G401 (cell line): Measurements from ENCODE around the gene HCAR3. TPM values are rescaled to one million over a fixed set of nuclear protein-coding genes. Genes with fewer than 3 reads are reported as not detected.
"Not testable (repeated sequence)": the region's sequence is repeated elsewhere in the genome, so short reads cannot be mapped to it uniquely, and the experiment has no call there.

Experiments used
- DNase-seq: peaks from one replicate; pipeline ENCODE4 v3.0.0-alpha.2; 2015; ENCODE audit warnings: low spot score
- in situ Hi-C: cut with HindIII; loops from 2 replicates; pipeline ENCODE4 v1.10.0; 2016; ENCODE audit warnings: low sequenced_read_pairs, mixed read lengths
- total RNA-seq: library from RNA; depleted of rRNA; stranded (reverse); fragments of >200 nt; shearing (Covaris generic); gene quantifications from 2 replicates; pipeline ENCODE4 v1.2.3, GENCODE V29; 2014; rRNA removed

The HCAR3 gene
- not detected in 2 replicates for total RNA-seq

DNA sequence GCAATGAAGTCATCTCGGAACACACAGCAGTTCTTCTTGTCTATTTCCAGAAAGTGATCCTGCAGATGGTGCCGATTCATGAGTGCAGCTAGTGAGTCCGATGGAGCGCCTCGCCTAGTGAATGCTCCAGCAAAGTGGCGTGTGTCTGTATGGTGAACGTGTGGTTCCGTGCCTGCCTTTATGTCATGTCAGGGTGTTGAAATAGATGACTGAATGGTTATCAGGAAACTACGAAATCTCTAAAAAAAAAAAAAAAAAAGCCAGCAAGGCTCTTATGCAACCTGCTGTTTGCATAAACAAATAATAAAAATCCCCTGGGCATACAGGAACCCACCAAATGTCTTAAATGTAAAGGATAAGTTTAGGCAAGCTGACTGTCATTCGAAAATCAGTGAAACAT lies at the start of gene HCAR3:
TSS of gene HCAR3 (minus strand) at position 154 of the 400 bp plus-strand sequence. CDS start at position 80, 74 bp downstream.
- in situ Hi-C loops = not testable (repeated sequence)

DNA sequence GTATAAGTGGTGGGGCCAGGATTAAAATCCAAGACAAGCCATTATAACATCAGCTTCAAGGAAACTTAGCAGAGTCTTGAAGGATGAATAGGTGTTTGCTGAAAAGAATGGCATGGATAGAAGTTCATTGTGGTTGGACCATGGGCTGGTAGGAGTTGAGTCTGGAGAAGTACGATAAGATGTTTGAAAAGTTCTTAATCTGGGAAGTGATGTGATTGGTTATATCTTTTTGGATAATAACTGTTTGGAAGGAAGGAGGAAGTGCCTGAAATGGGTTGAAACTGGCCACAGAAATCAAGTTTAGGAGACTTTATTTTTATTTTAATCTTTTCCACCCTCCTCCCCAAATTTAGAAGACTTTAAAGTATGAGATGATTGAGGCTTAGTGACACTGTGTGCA lies 41.0 kb upstream of the HCAR3 start:
- no peak for DNase-seq
- in situ Hi-C loops = no loop called here

More for the DNA sequence above, at the start of gene HCAR3:
- peak; percentile 15 for DNase-seq

DNA sequence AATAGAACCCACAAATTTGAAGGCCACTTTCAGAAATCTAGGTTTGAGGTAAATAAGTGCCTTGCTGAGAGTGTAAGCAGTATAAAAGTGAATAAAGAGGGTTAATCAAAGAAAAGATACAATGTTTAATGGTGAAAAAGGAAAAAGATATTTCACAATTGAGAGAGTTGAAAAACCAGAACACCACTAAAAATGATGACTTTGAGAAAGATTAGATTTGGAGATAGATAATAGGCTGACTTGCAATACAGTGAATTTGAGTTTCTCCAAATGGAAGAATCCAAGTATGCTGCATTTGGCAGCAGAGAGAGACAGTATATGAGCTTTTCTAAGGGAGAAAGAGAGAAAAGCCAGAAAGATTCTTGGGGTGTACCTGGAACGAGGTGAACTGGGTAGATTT lies 38.2 kb upstream of the HCAR3 start:
- no peak for DNase-seq
- in situ Hi-C loops = no loop called here

DNA sequence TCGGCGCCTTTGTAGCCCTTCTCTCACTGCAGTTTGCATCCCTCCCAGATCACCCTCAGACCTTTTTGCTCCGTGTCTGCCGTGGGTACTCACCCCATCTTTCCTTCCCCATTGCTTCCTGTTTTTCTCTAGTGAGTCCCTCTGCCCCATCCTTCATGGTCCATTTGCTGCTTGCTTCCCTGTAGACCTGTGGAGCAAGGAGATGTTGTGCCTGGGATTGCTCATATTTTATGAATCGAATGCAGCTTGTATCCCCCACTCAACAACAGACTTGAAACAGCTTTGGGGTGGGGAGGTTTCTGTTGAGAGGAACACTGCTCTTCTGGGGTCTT lies 36.7 kb upstream of the HCAR3 start:
- in situ Hi-C loops = no loop called here
- DNase-seq = no peak

DNA sequence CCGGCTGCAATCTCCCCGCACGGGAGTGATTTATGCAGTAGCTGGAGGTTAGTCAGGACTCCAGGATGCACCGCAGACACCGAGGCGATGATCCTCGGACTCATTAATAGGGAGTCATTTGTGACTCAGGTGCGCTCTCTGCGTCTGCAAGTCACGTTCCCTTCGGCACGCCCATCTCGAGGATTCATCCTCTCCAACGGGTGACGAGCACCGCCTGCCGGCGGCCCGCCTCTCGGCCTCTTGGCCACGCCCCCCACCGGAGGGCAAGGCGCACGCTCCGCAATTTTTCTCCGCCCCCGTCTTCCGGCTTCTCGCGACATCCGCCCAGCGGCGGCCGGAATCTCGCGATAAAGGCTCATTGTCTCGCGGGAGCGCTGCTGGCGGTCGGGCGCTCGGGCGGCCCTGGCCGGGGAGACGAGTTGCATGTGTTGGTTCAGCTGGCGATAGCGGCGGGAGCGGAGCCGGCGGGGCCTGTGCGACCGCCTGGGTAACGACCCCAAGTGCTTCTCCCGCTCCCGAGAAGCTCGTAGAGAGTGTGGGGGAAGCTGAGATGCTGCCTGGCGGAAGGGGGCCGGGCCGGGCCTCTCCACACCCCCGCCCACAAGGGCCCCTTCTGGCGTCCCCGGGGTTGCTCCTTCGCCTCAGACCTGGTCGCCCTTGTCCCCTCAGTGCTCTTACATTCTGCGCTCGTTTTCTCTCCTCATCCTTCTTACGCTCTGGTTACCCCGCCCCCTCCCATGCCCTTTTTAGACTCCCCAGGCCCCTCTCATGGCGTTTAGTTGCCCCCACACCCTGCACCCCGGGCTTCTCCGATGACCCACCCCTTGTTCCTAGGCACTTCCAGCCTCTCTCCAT lies 36.1 kb upstream of the HCAR3 start, which contains the start of gene DENR:
TSS of gene DENR (plus strand) at position 361 of the 855 bp plus-strand sequence. CDS start 878 bp downstream, outside the sequence.
- in situ Hi-C loops = no loop called here
- DNase-seq = peak; percentile 96

DNA sequence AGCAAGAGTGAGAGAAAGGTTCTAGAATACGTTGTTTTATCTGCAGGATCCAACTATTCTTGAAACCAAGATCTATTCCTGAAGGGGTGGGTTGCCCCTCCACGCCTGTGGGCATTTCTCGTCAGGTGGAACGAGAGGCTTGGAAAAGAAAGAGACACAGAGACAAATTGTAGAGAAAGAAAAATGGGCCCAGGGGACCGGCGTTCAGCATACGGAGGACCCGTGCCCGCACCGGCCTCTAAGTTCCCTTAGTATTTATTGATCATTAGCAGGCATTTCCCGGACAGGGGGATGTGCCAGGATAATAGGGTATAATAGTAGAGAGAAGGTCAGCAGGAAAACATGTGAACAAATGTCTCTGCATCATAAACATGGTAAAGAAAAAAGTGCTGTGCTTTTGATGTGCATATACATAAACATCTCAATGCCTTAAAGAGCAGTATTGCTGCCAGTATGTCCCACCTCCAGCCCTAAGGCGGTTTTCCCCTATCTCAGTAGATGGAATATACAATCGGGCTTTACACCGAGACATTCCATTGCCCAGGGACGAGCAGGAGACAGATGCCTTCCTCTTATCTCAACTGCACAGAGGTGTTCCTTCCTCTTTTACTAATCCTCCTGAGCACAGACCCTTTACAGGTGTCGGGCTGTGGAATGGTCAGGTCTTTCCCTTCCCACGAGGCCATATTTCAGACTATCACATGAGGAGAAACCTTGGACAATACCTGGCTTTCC lies 34.3 kb upstream of the HCAR3 start:
- in situ Hi-C loops, DNase-seq: not testable (repeated sequence)

DNA sequence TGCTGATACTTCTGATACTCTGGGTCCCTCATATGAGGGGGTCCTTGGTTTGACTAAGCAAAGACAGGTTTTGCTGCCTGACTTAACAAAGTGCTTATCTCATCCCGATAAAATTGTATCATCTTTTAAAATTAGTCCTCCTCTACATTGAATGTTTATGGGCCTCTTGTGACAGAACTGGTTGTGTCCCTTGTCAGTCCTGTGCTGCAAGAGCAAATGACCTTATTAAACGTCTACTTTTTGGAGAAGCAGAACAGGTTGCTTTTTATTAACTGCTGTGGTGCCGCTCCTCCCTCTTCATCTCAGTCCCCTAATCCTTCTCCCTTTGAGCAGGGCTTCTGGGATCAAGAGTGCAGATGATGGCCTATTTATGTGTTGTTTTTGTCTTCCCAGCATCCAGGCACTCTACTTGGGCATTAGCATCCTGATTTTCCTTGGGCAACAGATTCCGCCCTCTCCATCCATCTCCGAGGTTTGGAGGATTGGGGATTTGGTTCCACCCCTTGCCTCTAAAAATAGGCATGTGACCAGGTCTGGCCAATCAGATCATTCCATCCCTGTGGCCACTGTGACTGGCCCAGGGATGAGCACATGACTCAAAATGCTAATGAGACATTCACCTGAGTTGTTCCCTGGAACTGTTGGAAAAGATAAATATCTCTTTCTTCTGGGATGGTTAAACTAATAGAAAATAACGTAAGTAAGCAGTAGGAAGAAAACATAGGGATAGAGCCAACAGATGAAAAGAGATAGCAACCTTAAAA lies 33.1 kb upstream of the HCAR3 start:
- in situ Hi-C loops = no loop called here

DNA sequence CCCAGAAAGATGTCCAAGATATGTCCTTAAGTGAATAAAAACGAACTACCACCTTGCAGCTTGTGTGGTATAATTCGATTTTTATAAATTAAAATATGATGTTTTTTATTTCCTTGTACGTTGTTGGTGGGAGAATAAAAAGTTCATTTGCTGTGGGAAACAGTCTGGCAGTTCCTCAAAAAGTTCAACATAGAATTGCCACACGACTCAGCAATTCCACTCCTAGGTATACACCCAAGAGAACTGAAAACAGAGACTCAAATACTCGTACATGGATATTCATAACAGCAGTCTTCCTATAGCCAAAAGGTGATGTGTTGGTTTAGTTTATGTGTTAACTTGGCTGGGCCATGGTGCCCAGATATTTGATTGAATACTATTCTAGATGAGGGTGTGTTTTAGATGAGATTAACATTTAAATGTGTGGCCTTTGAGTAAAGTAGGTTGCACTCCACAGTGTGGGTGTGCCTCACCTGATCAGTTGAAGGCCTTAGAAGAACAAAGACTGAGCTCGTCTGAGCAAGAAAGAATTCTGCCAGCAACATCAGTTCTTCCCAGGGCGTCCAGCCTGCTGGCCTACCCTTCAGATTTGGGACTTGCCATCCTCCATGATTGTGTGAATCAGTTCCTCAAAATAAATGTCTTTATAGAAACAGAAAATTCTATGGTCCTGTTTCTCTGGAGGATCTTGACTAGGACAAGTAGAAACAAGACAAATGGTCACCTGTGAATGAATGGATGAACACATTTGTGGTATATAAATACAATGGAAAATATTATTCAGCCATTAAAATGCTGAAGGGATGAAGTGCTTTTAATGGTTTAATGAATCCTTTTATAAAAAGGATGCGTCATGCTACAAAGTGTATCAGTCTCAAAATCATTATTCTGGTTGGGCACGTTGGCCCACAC lies 30.9 kb upstream of the HCAR3 start:
- in situ Hi-C loops = no loop called here
- DNase-seq = no peak

More for the DNA sequence above, 33.1 kb upstream of the HCAR3 start:
- no peak for DNase-seq

DNA sequence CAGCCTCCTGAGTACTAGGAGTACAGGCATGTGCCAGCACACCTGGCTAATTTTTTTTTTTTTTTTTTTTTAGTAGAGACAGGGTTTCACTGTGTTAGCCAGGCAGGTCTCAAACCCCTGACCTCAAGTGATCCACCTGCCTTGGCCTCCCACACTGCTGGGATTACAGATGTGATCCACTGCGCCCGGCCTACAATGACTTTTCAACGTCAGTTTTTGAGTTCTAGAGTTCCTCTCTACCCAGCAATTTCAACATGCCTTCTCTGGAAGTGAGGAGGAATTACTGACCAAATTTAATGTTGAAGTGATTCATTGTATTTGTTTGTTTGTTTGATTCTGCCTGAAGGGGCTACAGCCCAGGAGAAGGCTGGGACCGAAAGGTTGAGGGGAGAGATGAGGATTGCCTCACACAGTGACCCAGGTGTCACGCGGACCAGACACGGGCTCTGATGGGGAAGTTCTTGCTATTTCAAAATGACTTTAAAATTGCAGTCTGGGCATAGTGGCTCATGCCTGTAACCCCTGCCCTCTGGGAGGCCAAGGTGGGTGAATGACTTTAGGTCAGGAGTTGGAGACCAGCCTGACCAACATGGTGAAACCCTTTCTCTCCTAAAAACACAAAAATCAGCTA lies 27.4 kb upstream of the HCAR3 start:
- in situ Hi-C loops = no loop called here
- no peak for DNase-seq

DNA sequence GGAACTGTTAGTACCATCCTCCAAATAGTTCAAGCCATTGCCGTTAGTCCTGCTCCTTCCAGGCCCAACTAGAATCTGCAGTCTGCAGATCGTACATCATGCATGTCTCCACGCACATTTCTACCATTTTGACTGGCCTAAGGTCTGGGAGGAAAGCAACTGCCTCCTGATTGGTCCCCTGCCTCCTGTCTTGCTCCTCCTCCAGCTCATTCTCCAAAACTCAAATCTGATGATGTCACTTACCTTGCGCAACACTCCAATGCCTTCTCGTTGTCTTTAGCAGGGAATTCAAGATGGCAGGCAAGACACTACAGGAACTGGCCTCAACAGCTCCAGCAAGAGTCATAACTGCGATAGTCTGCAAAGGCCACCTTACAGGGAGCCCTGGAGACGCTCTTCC lies 23.7 kb upstream of the HCAR3 start:
- DNase-seq = no peak
- in situ Hi-C loops = no loop called here

DNA sequence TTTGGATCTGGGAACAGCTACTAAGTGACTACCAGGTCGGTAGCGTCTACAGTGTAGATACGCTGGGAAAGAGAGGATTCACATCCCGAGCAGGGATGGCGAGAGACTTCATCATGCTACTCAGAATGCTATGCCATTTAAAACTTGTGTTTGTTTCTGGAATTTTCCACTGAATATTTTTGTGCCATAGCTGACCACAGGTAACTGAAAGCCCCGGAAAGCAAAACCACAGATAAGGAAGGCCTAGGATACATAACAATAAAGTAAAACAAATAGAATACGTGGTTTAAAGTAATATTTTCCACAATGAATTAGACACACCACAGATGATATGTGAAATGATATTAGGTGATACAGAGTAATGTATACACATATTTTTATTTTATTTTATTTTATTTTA lies 22.0 kb upstream of the HCAR3 start:
- no peak for DNase-seq
- in situ Hi-C loops = no loop called here

DNA sequence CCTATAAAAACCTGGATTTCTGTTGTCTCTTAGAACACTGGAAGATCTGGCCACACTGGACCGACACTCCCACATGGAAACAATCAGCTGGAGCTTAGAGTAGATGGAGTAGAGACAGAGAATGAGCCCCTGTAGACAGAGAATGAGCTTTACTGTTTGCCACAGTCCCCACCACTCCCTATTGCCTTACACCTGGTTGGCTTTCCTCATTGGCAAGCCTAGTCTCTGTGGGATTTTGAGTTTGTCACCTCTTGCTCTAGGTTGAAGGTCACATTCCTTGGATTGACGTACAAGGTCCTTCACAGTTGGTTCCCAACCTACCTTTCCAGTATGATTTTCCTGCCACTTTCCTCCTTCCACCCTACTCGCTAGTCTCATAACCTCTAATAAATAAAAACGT lies 16.0 kb upstream of the HCAR3 start:
- no peak for DNase-seq

DNA sequence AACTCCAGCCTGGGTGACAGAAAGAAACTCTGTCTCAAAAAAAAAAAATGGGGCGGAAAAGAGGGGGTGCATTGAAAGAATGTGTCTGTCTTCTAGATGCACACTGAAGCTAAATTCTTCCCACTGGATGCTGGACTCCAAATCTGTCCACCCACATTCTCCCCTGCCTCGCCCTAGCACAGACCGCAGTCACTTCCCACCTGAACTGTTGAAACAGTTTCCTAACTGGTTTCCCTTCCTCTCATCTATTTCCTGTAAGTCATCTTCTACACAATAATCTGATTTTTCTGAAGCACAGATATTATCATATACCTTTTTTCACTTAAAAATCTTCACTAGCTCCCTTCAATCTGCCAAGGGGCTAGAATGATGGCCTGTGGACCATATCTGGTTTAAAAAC lies 15.6 kb upstream of the HCAR3 start:
- in situ Hi-C loops = no loop called here
- DNase-seq = no peak

More for the DNA sequence above, 16.0 kb upstream of the HCAR3 start:
- in situ Hi-C loops = no loop called here

DNA sequence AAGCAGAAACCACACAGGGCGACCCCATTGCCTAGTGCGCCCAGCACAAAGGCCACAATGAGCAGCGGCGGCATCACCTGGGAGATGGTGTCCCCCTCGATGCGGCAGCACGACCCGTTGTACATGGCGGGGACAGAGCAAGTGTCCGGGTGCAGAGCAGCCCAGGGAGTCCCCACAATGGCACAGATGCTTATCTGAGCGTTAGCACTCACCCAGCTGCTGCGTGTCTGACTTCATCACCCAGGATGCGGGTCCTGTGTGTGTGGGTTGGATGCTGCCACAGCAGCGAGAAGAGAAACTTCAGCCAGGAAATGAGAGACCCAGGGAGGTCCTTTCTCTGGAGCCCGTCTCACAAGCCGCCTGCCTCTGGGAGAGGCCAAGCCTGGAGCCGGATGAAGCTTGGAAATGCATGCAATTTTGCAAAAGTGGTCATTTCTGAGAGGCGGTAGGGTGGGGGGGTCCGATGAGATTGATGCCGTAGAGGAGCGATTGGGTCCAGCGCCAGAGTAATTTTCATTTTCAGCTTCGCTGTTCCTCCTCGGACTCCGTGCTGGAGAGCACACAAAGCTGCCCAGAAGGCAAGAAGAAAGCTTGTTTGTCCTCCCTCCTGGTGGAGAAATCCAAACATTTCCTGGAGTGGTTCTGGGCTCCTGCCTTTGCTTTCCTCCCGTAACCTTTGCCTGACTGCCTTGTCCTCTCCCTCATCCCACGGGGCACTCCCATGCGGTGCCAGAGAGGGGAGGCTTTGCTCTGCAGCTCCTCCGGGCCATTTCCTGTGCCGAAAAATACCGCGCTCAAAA lies 13.8 kb upstream of the HCAR3 start, which contains the start of gene HCAR1:
TSS of gene HCAR1 (minus strand) at position 630 of the 800 bp plus-strand sequence. CDS start at position 125, 505 bp downstream.
- DNase-seq = no peak

DNA sequence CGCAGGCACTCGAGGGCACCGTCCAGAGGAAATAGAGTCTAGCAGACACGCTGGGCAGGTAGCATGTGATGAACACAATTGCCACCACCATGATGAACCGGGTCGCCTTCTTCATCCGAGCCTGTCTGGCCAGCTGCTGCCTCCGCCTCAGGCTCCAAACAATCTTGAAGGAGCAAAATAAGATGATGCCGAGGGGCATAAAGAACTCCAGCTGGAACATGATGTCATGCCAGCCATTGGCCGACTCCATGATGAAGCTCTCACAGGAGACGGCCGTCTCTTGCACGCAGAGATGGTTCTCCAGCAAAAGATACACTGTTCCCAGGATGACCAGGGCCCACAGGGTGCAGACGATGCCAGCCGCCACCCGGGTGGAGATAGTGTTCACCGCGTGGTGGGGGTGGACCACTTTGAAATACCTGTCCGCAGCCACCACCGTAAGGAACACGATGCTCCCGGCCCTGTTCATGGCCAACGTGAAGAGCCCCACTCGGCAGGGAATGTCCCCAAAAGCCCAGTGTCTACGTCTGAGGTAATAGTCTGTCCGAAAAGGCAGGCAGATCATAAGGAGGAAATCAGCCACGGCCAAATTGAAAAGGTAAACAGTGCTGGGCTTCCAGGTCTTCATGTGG lies 13.1 kb upstream of the HCAR3 start:
- in situ Hi-C loops = no loop called here
- no peak for DNase-seq

More for the DNA sequence above, 13.8 kb upstream of the HCAR3 start, which contains the start of gene HCAR1:
- in situ Hi-C loops = no loop called here

DNA sequence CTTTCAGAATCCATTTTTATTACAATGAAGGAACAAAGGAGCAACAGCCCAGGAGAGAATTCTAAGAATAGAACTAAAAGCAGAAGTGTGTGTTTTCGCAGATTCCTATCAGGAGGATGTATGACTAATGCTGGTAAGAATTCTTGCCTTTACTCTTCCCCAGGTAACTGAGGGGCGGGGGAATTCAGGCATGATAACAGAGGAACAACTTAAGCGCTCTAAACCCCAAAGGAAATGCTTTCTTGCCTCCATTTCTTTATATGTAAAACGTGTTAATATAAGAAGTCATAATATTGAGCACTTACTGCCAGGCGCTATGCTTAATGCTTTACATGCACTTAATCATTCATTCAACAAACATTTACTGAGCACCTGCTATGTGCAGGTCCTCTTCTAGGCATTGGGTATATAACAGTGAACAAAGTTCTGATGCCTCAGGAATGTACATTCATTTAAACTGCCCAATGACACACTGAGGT lies 9.5 kb upstream of the HCAR3 start:
- DNase-seq = no peak
- in situ Hi-C loops = no loop called here
